Mucosa of gallbladder (tissue), 1 donor: Measurements from ENCODE around the gene ADRA2C. TPM values are rescaled to one million over a fixed set of nuclear protein-coding genes. Genes with fewer than 3 reads are reported as not detected.

Source experiments
- DNase-seq: peaks from one replicate; pipeline ENCODE4 v3.0.0-alpha.2; 2020; ENCODE audit warnings: low spot score
- total RNA-seq: library from RNA; stranded (reverse); gene quantifications from one replicate; pipeline ENCODE4 v1.2.1, GENCODE V29; 2021
- donor health status: DM: no; HTN: no; CAD: no.

ADRA2C gene
- 6.4 TPM for total RNA-seq

GRCh38 chr4:3766036-3766784 lies at the start of gene ADRA2C:
ADRA2C (plus strand) TSS chr4:3766385; CDS start chr4:3766607, 222 bp downstream.
- no peak for DNase-seq

GRCh38 chr4:3716631-3717235 lies 49.5 kb upstream of the ADRA2C start:
- DNase-seq: no peak

- no peak for DNase-seq
Observed at GRCh38 chr4:3717241-3717640, 48.9 kb upstream of the ADRA2C start.

- DNase-seq: no peak
Observed at GRCh38 chr4:3718462-3718861, 47.7 kb upstream of the ADRA2C start.

- no peak for DNase-seq
Observed at GRCh38 chr4:3719191-3719590, 47.0 kb upstream of the ADRA2C start.

GRCh38 chr4:3719836-3720235 lies 46.3 kb upstream of the ADRA2C start:
- no peak for DNase-seq

GRCh38 chr4:3720466-3720865 lies 45.7 kb upstream of the ADRA2C start:
- no peak for DNase-seq

GRCh38 chr4:3721186-3721585 lies 45.0 kb upstream of the ADRA2C start:
- no peak for DNase-seq

- DNase-seq: no peak
Observed at GRCh38 chr4:3721627-3722026, 44.6 kb upstream of the ADRA2C start.

GRCh38 chr4:3722446-3723231 lies 43.5 kb upstream of the ADRA2C start:
- DNase-seq: no peak

- no peak for DNase-seq
Observed at GRCh38 chr4:3723232-3723642, 42.9 kb upstream of the ADRA2C start.

GRCh38 chr4:3724319-3725231 lies 41.6 kb upstream of the ADRA2C start:
- no peak for DNase-seq

GRCh38 chr4:3725936-3726870 lies 40.0 kb upstream of the ADRA2C start:
- no peak for DNase-seq

- DNase-seq: no peak
Observed at GRCh38 chr4:3727847-3728469, 38.2 kb upstream of the ADRA2C start.

- DNase-seq: no peak
Observed at GRCh38 chr4:3729188-3729881, 36.9 kb upstream of the ADRA2C start.

- DNase-seq: no peak
Observed at GRCh38 chr4:3729882-3730226, 36.3 kb upstream of the ADRA2C start.

GRCh38 chr4:3730422-3731190 lies 35.6 kb upstream of the ADRA2C start:
- DNase-seq: no peak

GRCh38 chr4:3732076-3733028 lies 33.8 kb upstream of the ADRA2C start:
- no peak for DNase-seq
